Liver (tissue), 9 donors: ENCODE data around the gene EDN1. TPM values are rescaled to one million over a fixed set of nuclear protein-coding genes. Genes with fewer than 3 reads are reported as not detected.

Experiments
- DNase-seq: peaks from one replicate; pipeline ENCODE4 v3.0.0-alpha.2; 2017; ENCODE audit warnings: low spot score
- H3K27ac ChIP-seq, 2 donors: one replicate each; pipeline ENCODE4 v1.7.0; 2013; ENCODE audit warnings: inconsistent platforms in 2 of 2, low read length in 2 of 2, control low read depth in 1 of 2, low read depth in 1 of 2, mild to moderate bottlenecking in 1 of 2
- H3K27me3 ChIP-seq, 4 donors: one replicate each; pipeline versions ENCODE4 v1.6.1 to v1.7.0; 2013; ENCODE audit warnings: low read length in 3 of 4, inconsistent platforms in 1 of 4, mild to moderate bottlenecking in 1 of 4, moderate library complexity in 1 of 4; ENCODE audit not compliant: control insufficient read depth in 4 of 4, insufficient read depth in 4 of 4
- H3K36me3 ChIP-seq, 4 donors: one replicate each; pipeline versions ENCODE4 v1.6.1 to v1.7.0; 2013; ENCODE audit warnings: low read length in 3 of 4, mild to moderate bottlenecking in 3 of 4, low read depth in 1 of 4, moderate library complexity in 1 of 4; ENCODE audit not compliant: control insufficient read depth in 4 of 4, insufficient read depth in 3 of 4
- H3K4me1 ChIP-seq, 4 donors: one replicate each; pipeline versions ENCODE4 v1.6.1 to v1.7.0; 2013; ENCODE audit warnings: low read length in 3 of 4, mild to moderate bottlenecking in 3 of 4, moderate library complexity in 1 of 4; ENCODE audit not compliant: control insufficient read depth in 4 of 4, insufficient read depth in 4 of 4
- H3K4me3 ChIP-seq, 3 donors: one replicate each; pipeline versions ENCODE4 v1.6.1 to v1.7.0; 2013; ENCODE audit warnings: low read length in 3 of 3, control low read depth in 1 of 3, low read depth in 1 of 3, mild to moderate bottlenecking in 1 of 3
- H3K9ac ChIP-seq, 2 donors: one replicate each; pipeline ENCODE4 v1.7.0; 2013; ENCODE audit warnings: low read length in 2 of 2, mild to moderate bottlenecking in 2 of 2, moderate library complexity in 2 of 2, control low read depth in 1 of 2, low read depth in 1 of 2
- H3K9me3 ChIP-seq, 4 donors: one replicate each; pipeline versions ENCODE4 v1.6.1 to v1.7.0; 2013; ENCODE audit warnings: low read length in 3 of 4; ENCODE audit not compliant: control insufficient read depth in 4 of 4
- CTCF ChIP-seq: fragments of 150-350 bp; IDR thresholded peaks from 2 replicates; pipeline ENCODE4 v1.5.1; 2017; ENCODE audit warnings: improper control_type of control experiment, low read depth, low read length; ENCODE audit not compliant: missing input control
- EGR1 ChIP-seq, 2 donors: IDR thresholded peaks; 2 replicates each; pipeline ENCODE4 v1.6.1; 2016 to 2018; ENCODE audit warnings: antibody characterized with exemption in 2 of 2, low read depth in 2 of 2
- FOXA1 ChIP-seq: IDR thresholded peaks from 2 replicates; pipeline ENCODE4 v1.6.1; 2016; ENCODE audit warnings: antibody characterized with exemption
- FOXA2 ChIP-seq: IDR thresholded peaks from 2 replicates; pipeline ENCODE4 v1.6.1; 2016; ENCODE audit warnings: antibody characterized with exemption
- GABPA ChIP-seq, 2 donors: IDR thresholded peaks in 1 of 2; conservative IDR thresholded peaks in 1 of 2; 2 replicates each; pipeline ENCODE4 v1.6.1; 2016; ENCODE audit warnings: antibody characterized with exemption in 2 of 2, mild to moderate bottlenecking in 1 of 2, moderate library complexity in 1 of 2
- HNF4A ChIP-seq, 2 donors: conservative IDR thresholded peaks; 2 replicates each; pipeline ENCODE4 v1.6.1; 2016; ENCODE audit warnings: antibody characterized with exemption in 2 of 2, mild to moderate bottlenecking in 2 of 2
- HNF4G ChIP-seq: IDR thresholded peaks from 2 replicates; pipeline ENCODE4 v1.6.1; 2016; ENCODE audit warnings: antibody characterized with exemption
- JUND ChIP-seq, 2 donors: IDR thresholded peaks; 2 replicates each; pipeline ENCODE4 v1.6.1; 2016; ENCODE audit warnings: antibody characterized with exemption in 2 of 2
- NR2F2 ChIP-seq: IDR thresholded peaks from 2 replicates; pipeline ENCODE4 v1.6.1; 2016; ENCODE audit warnings: antibody characterized with exemption
- RXRA ChIP-seq, 2 donors: IDR thresholded peaks; 2 replicates each; pipeline ENCODE4 v1.6.1; 2017 to 2018; ENCODE audit warnings: antibody characterized with exemption in 2 of 2, mild to moderate bottlenecking in 1 of 2
- TAF1 ChIP-seq: conservative IDR thresholded peaks from 2 replicates; pipeline ENCODE4 v1.6.1; 2016; ENCODE audit warnings: antibody characterized with exemption, mild to moderate bottlenecking
- YY1 ChIP-seq: IDR thresholded peaks from 2 replicates; pipeline ENCODE4 v1.6.1; 2016; ENCODE audit warnings: antibody characterized with exemption, mild to moderate bottlenecking
- WGBS: extraction: QIAGEN DNeasy Blood & Tissue Kit; methylation state at CpG from one replicate; pipeline ENCODE4 v1.1.7; 2013; 5-methylcytosine and 5-hydroxymethylcytosine counted together
- polyA plus RNA-seq, 2 donors: library from polyadenylated mRNA; stranded (reverse) in 1 of 2; unstranded in 1 of 2; fragments of 200-250 nt in 1 of 2; fragments of >200 nt in 1 of 2; fragmentation: Nextera tagmentation in 1 of 2; extraction: Ambion mirVana in 1 of 2; gene quantifications; one replicate each; pipeline versions ENCODE4 v1.2.1 to v1.2.3, GENCODE V29; 2013 to 2015
- total RNA-seq, 2 donors: library from RNA; depleted of rRNA; stranded (reverse); fragments of >200 nt; gene quantifications; one replicate each; pipeline ENCODE4 v1.2.3, GENCODE V29; 2014
- TF ChIP-seq, protein P1 (sequence below): IDR thresholded peaks from 2 replicates; pipeline ENCODE4 v1.6.1; 2016; ENCODE audit warnings: antibody characterized with exemption
- TF ChIP-seq, protein P2 (sequence below): IDR thresholded peaks from 2 replicates; pipeline ENCODE4 v1.6.1; 2016; ENCODE audit warnings: antibody characterized with exemption, mild to moderate bottlenecking
- TF ChIP-seq, protein P3 (sequence below): IDR thresholded peaks from 2 replicates; pipeline ENCODE4 v1.6.1; 2016; ENCODE audit warnings: antibody characterized with exemption
- donor health status: healthy.
- donor health status: healthy.
- donor health status: healthy.
- donor health status: healthy.
- donor health status: healthy.

EDN1 gene
- total and polyA plus RNA-seq, 4 donors = 0.70 to 1.2 (median 1.0) TPM

DNA sequence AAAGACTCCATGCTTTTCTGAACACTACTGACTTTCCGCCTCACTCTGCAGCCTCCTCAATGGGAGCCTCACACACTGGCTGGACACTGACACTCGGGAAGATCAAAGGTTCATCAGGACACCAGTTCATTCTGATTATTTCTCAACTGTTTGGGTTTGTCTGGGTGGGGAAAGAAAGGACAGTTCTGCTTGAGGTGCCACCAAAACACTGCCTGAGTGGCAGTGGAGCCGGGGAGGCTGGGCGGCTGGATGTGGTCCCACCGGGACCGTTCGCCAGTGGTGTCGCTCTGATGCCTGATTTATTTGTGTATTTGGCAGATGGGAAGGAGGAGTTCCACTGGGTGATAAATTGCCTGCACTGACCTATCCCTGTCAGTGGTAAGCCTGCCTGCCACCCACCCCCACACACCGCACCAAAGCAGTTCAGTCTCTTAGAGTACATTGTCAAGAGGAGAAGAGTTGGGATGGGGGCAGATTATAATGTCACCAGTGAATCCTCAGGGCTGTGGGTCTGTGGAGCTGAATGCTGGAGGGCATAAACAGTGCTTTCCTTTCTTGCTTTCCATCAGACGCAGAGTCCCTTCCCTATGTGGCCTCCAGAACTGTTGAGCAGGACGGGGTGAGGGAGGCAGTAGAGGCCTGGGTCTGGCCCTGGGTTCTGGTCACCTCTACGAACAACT is 49.8 kb downstream of the EDN1 start (continued):
- TF ChIP-seq CTCF = no peak
- TF ChIP-seq NR2F2 = no peak
- TF ChIP-seq YY1 = no peak

DNA sequence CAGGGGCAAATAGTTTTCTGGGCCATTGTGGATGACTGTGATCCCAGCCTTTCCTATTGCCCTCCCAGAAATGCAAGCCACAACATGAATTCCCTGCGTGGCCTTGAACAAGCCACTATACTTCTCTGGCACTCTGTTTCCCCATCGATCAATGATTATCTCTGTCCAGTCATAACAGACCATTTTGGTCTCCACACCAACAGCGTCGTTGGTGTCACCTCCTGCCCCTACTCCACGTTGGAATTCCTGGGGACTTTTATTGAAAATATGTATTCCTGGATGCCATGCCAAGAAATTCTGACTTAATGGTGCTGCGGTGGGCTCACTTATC is 50.3 kb downstream of the EDN1 start:
- Histone ChIP-seq H3K4me3 (no peak overlapping the region), H3K36me3 (no peaks in the 10 kb centered on the region), H3K4me1 (peaks cover 28 to 82% (median 65%) of the 10 kb centered on the region in 4 donors), H3K9ac (no peak overlapping the region), H3K9me3 (no peaks in the 10 kb centered on the region), H3K27me3 (no peaks in the 10 kb centered on the region), H3K27ac (peak overlapping the region; percentile 32 to 69)
- TF ChIP-seq TAF1 (no peak), CTCF (no peak), GABPA (IDR thresholded peaks at IDR 0.05 in 1 of 2, conservative IDR thresholded peaks at IDR 0.05 in 1 of 2) (no peak), EGR1 (IDR thresholded peaks at IDR 0.05; ENCODE audit: low read depth in 2 of 2) (no peak), RXRA (IDR thresholded peaks at IDR 0.05) (no peak), FOXA2 (no peak), HNF4G (no peak), JUND (IDR thresholded peaks at IDR 0.05) (no peak), HNF4A (conservative IDR thresholded peaks at IDR 0.05) (no peak), FOXA1 (no peak)
- TF ChIP-seq, protein P1, sequence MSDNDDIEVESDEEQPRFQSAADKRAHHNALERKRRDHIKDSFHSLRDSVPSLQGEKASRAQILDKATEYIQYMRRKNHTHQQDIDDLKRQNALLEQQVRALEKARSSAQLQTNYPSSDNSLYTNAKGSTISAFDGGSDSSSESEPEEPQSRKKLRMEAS = no peak
- TF ChIP-seq, protein P2, sequence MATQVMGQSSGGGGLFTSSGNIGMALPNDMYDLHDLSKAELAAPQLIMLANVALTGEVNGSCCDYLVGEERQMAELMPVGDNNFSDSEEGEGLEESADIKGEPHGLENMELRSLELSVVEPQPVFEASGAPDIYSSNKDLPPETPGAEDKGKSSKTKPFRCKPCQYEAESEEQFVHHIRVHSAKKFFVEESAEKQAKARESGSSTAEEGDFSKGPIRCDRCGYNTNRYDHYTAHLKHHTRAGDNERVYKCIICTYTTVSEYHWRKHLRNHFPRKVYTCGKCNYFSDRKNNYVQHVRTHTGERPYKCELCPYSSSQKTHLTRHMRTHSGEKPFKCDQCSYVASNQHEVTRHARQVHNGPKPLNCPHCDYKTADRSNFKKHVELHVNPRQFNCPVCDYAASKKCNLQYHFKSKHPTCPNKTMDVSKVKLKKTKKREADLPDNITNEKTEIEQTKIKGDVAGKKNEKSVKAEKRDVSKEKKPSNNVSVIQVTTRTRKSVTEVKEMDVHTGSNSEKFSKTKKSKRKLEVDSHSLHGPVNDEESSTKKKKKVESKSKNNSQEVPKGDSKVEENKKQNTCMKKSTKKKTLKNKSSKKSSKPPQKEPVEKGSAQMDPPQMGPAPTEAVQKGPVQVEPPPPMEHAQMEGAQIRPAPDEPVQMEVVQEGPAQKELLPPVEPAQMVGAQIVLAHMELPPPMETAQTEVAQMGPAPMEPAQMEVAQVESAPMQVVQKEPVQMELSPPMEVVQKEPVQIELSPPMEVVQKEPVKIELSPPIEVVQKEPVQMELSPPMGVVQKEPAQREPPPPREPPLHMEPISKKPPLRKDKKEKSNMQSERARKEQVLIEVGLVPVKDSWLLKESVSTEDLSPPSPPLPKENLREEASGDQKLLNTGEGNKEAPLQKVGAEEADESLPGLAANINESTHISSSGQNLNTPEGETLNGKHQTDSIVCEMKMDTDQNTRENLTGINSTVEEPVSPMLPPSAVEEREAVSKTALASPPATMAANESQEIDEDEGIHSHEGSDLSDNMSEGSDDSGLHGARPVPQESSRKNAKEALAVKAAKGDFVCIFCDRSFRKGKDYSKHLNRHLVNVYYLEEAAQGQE = no peak
- TF ChIP-seq, protein P3, sequence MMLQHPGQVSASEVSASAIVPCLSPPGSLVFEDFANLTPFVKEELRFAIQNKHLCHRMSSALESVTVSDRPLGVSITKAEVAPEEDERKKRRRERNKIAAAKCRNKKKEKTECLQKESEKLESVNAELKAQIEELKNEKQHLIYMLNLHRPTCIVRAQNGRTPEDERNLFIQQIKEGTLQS = no peak
- WGBS = 43% methylated on average over 6 of the region's 6 CpGs
- DNase-seq = no peak
